HG03469 (cell line): ENCODE data around the gene ACTR5.
"Not testable (repeated sequence)": the region's sequence is repeated elsewhere in the genome, so short reads cannot be mapped to it uniquely, and the experiment has no call there.

ENCODE experiments used
- ATAC-seq: cut with Tn5 transposase; IDR thresholded peaks from one replicate; pipeline ENCODE4 v1.9.1; 2021; ENCODE audit warnings: mild to moderate bottlenecking, moderate library complexity, moderate number of reproducible peaks; ENCODE audit not compliant: unreplicated experiment

ACTR5 gene

DNA sequence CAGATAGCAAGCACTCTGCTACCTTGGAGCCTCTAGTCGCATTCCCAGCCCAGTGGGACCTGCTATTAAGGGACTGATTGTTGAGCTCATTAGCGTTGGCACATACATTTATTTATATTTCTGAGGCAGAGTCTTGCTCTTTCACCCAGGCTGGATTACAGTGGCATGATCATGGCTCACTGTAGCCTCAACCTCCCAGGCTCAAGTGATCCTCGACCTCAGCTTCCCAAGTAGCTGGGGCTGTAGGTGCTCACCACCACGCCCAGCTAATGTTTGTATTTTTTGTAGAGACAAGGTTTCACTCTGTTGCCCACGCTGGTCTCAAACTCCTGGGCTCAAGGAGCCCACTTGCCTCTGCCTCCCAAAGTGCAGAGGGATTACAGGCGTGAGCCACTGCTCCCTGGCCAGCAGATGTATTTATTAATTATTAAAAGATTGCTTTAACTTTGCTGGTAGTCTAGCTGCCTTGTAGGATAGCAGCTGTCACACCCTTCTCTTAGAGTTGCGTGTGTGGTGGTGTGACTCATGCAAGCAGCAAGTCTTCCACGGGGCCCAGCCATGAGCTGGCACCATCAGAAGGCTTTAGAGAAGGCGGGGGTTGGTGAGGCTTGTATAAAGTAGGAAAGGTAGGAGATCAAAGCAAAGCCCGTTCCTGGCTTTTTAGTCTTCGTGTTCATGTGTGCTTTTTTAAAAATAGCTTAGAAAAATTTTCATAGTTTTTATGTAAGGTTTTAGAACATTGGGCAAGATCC, 16.5 kb downstream of the ACTR5 start:
- ATAC-seq, result no peak

DNA sequence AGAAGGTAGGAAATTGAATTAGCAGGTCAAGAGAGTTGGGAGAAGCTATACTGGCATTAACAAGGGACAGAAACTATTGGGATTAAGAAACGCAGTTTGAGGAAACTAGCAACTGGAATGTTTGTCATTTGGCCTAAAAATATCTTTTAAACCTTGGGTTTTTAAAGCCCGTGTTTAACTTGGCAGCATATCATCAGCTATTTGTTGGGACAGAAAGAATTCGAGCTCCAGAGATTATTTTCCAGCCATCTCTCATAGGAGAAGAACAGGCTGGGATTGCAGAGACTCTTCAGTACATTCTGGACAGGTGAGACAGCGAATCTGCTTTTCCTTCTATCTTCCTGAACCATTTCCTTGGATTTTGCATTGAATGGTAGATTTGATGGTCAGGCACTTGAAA, 17.8 kb downstream of the ACTR5 start:
- no peak for ATAC-seq

- ATAC-seq, result no peak
Measured at GRCh38 chr20:38769376-38770295, 21.4 kb downstream of the ACTR5 start.

DNA sequence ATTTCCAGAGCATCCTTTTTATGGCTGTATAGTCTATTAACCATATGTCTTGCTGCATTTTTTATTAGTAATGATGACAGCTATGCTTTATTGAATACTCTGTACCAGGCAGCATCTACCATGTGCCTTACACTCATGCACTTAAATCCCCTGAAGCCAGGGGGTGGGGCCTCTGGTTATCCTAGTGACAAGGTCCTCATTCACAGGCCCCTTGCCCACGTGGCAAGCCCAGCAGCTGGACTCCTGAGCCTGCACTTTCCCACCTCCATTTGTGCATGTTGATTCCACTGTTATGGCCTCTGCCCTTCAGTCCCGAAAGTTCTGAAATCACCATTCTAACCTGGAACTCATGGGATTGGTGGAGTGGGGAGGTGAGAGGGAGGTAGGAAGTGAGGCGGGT, 22.3 kb downstream of the ACTR5 start:
- ATAC-seq, result no peak

DNA sequence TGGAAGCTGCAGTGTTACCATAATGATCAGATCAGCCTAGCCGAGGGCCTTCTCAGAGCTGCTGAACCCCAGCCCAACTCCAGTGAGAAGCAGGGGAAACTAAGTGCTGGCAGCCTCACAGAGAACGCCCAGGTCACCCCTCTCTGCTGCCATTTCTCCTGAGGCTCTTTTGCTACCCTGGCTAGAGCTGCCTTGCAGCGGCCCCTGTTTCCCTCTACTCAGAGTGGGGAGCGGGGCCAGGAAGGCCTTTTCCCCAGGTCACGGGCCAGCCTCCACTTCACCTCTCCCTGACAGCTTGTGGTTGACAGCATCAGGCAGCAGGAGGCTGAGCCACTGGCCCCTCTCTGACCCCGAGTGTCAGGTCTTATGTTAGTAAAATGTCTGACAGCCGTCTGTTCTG, 22.7 kb downstream of the ACTR5 start:
- no peak for ATAC-seq

DNA sequence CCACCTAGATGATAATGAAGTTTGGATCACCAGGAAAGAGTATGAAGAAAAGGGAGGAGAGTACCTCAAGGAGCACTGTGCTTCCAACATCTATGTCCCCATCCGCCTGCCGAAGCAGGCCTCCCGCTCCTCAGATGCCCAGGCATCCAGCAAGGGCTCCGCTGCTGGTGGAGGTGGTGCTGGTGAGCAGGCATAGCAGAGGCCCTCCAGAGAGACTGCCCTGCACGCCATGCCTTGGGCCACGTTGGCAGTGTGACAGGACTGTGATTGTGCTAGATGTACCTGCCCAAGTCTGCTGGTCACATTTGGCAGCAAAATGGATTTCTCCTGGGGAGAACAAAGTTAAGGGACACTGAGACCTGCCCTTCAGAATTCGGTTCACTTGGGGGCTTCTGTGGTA, 23.4 kb downstream of the ACTR5 start:
- ATAC-seq, result no peak

GRCh38 chr20:38774167-38774566, 25.9 kb downstream of the ACTR5 start:
- ATAC-seq, result no peak

- ATAC-seq, result no peak
Measured at GRCh38 chr20:38776363-38776762, 28.1 kb downstream of the ACTR5 start.

- ATAC-seq, result no peak
Measured at GRCh38 chr20:38779247-38780097, 31.2 kb downstream of the ACTR5 start.

- no peak for ATAC-seq
Measured at GRCh38 chr20:38782275-38782674, 34.0 kb downstream of the ACTR5 start.

- no peak for ATAC-seq
Measured at GRCh38 chr20:38787870-38788269, 39.6 kb downstream of the ACTR5 start.

- ATAC-seq, result no peak
Measured at GRCh38 chr20:38789503-38790199, 41.4 kb downstream of the ACTR5 start.

DNA sequence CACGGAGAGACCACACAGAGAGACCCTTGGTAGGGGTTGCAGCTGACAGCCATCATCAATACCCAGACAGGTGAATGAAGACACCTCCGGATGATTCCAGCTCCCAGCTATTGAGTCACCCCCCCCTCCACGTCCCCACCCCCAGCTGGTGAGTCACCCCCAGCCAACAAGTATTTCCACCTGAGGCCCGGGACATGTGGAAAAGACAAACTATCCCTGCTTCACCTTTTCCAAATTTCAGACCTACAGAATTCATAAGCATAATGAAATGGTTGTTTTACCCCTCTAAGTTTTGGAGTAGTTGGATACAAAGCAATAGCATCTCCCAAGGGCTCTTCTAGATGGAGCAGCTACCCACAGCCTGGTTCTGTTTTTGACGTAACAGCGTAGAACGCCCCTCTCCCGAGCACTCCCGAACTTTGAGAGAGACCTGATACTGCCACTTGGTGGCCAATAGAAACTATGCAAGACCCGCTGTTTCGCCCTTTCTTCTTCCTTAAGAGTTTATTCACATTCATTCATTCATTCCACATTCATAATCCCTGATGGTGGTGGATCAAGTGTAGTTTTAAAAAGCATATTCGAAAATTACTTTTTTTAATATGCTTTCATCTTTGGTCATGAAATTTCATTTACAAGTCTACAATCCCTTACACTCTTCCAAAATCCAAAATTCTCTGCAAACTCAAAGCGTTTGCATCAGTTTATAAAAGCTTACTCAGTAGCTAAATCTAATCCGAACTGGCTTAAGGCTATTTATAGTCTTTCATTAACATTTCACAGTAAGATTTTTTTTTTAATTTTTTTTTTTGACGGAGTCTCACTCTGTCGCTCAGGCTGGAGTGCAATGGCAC, 42.2 kb downstream of the ACTR5 start:
- no peak for ATAC-seq

DNA sequence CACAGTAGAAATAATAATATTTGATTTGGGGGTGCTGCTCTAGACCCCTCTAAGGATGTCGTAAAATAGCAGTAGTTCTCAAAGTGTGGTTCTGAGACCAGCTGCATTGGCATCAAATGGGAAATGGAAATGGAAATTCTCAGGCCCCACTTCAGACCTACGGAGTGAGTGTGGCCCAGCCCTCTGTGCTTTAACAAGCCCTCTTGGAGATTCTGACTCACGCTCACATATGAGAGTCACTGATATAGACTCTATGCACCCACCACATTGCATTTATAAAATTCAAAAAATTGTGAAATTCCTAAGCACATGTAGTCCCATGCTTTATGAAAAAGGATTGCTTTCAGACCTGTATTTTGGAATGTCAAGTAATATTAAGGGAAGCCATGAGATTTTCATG, 43.0 kb downstream of the ACTR5 start:
- ATAC-seq, result no peak

DNA sequence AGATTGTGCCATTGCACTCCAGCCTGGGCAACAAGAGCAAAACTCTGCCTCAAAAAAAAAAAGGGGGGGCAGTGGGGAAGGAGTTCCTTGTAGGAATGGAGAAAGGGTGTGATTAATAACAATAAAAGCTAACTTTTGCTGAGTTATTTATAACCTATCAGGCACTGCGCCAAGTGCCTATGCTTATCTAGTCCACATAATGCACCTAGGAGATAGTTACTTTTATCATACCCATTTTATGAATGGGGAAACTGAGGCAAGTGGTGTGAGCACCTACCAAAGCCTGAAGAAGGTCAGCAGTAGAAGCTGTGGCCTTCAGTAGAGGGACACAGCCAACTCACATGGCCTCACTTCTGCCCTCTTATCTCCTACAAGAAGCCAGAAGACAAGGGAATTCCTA, 43.7 kb downstream of the ACTR5 start:
- ATAC-seq, result no peak

GRCh38 chr20:38794057-38794456, 45.8 kb downstream of the ACTR5 start:
- ATAC-seq, result not testable (repeated sequence)

GRCh38 chr20:38798266-38798665, 50.0 kb downstream of the ACTR5 start:
- ATAC-seq, result no peak

DNA sequence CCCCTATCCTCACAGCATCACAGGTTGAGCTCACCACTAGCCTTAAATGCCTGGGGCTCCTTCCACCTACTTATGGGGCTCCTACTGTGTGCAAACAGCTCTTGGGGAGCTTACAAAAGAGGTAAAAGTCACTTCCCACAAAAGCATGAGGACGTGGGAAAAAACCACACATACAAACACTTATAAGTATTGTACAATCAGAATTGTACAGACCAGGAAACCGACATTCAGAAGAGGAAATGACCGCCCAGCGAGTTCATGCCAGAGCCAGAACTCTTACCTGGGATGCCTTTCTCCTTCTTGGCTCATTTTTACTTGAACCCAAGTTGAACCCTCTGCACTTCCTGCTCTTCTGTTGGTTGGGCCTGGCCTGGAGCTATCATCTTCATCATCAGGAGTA, 50.9 kb downstream of the ACTR5 start:
- ATAC-seq, result no peak

- ATAC-seq, result no peak
Measured at GRCh38 chr20:38800882-38801281, 52.6 kb downstream of the ACTR5 start.

DNA sequence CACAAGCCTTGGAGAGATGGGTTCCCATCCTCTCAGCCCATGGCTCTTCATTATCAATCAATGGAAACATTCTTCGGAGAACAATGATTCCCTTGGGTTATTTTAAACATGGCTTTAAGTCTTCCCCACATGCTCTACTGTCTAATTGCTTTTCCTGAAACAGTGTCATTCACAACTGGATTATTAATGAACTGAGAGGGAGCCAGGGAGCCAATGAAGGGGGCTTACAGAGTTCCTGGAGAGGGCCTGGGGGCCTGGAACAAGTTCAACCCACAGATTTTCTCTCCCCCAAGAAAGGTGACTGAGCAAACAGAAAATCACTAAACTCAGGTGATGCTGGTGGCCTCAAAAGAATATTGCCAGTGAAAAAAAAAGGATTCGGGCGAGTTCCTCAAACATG, 56.0 kb downstream of the ACTR5 start:
- ATAC-seq, result no peak
